GM18505 (cell line): ENCODE data around the gene ANO1.

Experiments
- ATAC-seq: cut with Tn5 transposase; IDR thresholded peaks from one replicate; pipeline ENCODE4 v1.9.1; 2021; ENCODE audit not compliant: unreplicated experiment
- POLR2A ChIP-seq: IDR thresholded peaks from 4 replicates; pipeline ENCODE4 v1.6.1; 2011; ENCODE audit warnings: borderline replicate concordance; ENCODE audit not compliant: insufficient read depth, insufficient read length; ENCODE audit errors: extremely low read depth

The ANO1 gene

DNA sequence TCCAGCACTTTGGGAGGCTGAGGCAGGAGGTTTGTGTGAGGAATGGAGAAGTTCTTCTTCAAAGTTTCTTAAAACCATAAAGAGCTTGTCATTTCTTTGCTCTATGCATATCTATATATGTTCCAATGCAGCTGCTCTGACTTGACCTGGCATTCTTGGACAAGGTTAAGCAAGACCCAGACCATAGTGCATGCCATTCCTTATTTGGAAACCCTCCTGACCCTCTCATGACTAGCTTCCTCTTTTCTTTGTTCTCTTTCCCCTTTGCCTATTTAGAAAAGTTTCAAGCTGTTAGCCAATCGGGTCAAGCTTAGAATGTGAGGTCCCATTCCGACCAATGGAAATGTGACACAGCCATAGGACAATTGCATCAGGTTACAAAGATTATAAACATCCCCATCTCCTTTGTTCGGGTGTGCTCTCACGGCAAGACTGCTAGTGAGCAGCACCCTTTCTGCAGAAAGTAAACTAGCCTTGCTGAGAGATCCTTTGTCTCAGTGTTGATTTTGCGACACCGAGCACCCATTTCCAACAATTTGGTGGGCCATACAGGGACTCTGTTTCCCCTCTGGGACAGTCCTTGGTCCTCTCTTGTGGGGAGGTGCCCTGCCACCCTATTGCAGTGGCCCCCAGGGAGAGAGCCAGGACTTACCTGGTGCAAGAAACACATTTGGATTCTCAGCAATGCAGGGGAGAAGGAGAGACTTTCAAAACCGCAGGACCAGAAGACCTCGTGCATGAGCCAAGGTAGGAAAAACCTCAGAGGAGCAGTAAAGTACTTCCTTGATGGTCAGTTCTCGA, 39.9 kb upstream of the ANO1 start:
- no peak for TF ChIP-seq POLR2A
- ATAC-seq, result no peak

DNA sequence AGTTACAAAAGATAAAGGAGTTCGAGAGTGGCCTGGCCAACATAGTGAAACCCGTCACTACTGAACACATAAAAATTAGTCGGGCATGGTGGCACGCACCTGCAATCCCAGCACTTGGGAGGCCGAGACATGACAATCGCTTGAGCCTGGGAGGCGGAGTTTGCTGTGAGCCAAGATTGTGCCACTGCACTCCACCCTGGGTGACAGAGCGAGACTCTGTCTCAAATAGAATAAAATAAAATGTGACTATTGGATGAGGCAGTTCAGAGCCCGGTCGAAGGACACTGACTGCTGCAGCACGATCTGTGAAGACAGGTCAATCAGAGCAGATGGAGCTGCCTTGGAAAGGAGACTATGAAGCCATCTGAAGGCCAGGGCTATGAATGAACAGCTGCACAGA, 37.7 kb upstream of the ANO1 start:
- no peak for TF ChIP-seq POLR2A
- ATAC-seq, result no peak

- TF ChIP-seq POLR2A, result no peak
- ATAC-seq, result no peak
These were observed 37.1 kb upstream of the ANO1 start for GRCh38 chr11:70040869-70041501.

GRCh38 chr11:70043482-70043881, 34.6 kb upstream of the ANO1 start:
- ATAC-seq, result no peak
- TF ChIP-seq POLR2A, result no peak

- TF ChIP-seq POLR2A, result no peak
- no peak for ATAC-seq
These were observed 32.0 kb upstream of the ANO1 start for GRCh38 chr11:70046089-70046488.

DNA sequence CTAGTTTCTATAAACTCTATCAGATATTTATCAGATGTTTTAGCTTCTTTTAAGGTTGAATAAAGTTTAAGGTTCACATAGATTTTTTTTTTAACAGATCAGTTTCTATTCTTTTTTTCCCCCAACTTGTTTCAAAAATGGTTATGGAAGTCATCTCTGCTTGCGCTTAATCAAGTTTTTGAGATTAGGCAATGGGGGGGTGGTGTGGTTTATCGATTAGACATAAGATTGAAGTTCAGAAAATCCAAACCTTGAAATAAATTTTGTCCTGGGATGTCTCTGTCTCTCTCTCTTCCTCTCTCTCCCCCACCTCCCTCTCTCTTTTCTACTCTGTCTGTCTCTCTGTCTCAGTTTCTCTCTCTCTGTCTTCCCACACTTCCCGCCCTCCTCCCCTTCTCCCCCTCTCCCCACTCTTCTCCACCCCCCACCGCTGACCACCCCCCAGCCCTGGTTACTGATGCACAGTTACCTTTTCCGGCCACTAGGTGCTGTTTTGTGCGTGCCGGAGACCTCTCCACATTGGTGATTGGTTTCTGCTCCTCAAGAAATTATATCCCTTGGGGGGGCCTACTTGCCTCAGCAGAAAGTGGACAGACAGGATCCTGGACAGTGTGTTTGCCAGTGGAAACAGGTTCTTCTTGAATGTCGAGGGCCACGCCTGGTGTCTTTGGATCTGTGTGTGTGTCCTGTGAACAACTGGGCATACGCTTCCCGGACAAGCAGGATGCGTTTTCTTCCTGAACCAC, 29.7 kb upstream of the ANO1 start:
- no peak for ATAC-seq
- TF ChIP-seq POLR2A, result no peak

DNA sequence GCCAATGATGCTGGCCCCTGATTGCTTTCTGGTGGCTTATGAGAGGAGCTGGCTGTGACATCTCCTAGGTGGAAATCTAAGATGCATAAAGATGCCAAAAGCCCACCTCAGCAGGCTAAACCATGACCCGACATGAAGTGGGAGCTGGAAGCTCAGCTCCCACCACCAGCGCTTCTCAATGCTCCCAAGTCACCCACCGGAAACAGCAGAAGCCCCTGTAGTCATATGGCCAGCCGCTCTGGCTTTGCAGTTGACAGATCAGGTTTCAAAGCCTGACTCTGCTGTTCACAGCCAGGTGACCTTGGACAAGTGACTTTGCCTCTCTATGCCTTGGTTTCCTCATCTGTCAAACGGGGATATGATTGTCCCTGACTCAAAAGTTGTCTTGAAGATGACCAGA, 29.1 kb upstream of the ANO1 start:
- ATAC-seq, result no peak
- TF ChIP-seq POLR2A, result no peak

DNA sequence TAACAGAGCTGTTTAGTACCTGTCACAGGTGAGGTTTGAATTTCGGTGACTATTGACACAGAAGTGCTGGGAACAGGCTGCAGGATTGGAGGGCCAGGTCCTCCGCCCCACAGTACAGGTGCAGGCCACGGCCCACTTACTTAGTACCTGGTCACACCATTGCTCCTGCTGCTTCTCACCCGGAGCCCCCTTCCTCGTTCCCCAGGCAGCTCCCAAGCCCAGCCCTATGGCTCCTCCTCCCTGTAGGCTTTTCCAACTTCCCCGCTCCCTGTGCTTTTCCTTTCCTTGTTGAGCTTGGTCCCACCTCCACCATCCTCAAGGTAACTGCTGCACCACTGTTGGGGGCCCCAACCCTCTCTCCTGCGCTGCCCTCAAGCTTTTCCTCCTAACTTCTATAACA, 27.9 kb upstream of the ANO1 start:
- TF ChIP-seq POLR2A, result no peak
- no peak for ATAC-seq

GRCh38 chr11:70054004-70054403, 24.1 kb upstream of the ANO1 start:
- no peak for TF ChIP-seq POLR2A
- ATAC-seq, result no peak

DNA sequence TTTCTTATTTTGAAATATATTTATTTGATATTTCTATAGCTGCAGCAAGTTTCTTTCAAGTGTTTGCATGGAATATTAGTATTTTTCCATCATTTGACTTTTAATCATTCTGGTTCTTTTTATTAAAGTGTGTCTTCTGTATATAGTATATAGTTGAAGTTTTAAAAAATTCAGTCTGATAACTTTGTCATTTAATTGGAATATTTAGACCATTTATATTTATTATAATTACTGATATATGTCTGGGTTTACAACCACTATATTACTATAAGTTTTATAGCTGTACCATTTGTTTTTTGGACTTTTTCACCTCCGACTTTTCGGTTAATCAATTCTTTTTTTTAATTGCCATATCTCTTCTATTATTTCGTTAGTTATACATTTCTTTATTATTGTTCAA, 22.7 kb upstream of the ANO1 start:
- no peak for ATAC-seq
- TF ChIP-seq POLR2A, result no peak

- TF ChIP-seq POLR2A, result no peak
These were observed 21.0 kb upstream of the ANO1 start for GRCh38 chr11:70057080-70057479.

DNA sequence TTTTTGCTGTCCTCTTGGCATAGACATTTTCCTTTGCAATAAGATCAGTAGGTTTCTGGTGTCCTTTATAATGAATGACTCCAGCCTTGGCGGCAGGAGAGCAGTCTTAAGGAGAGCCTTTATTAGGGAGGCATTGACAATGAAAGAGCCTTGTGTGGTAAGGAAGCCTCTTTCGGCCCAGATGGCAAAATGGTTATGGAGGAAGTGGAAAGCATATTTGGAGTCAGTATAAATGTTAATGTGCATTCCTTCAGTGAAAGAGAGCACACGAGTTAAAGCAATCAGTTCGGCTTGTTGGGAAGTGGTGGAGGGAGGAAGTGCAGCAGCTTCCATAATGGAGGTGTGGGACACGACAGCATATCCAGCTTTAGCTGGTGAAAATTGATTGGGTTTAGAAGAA, 18.1 kb upstream of the ANO1 start:
- no peak for ATAC-seq

More at GRCh38 chr11:70057080-70057479, 21.0 kb upstream of the ANO1 start:
- ATAC-seq, result no peak

GRCh38 chr11:70060611-70061293, 17.4 kb upstream of the ANO1 start:
- no peak for ATAC-seq
- TF ChIP-seq POLR2A, result no peak

More for the DNA sequence above, 18.1 kb upstream of the ANO1 start:
- TF ChIP-seq POLR2A, result no peak
